ENCODE data around the gene SCO2.
A peak's percentile ranks its signal among the peaks of the same experiment; 100 is the strongest.

Gene SCO2

GRCh38 chr22:50507421-50507990, 17.9 kb downstream of the SCO2 start, which contains the start of gene LMF2:
Gene LMF2, minus strand, starts transcription at chr22:50507702. Its CDS starts 27 bp downstream, at chr22:50507675.
- Histone ChIP-seq H3K27me3 (ENCODE audit: insufficient read depth, low read length, poor library complexity) (no peaks in the 10 kb centered on the region), H3K27ac (ENCODE audit: low read length) (peak within 1 kb of the TSS; percentile 97), H3K36me3 (ENCODE audit: insufficient read depth, low read length) (peaks cover 49% of the 10 kb centered on the region), H2AFZ (ENCODE audit: low read depth, low read length) (peak within 1 kb of the TSS; percentile 98), H3K4me2 (ENCODE audit: insufficient read depth, low read length) (peak within 1 kb of the TSS; percentile 99), H3K79me2 (ENCODE audit: insufficient read depth, low read length) (peaks cover 72% of the 10 kb centered on the region), H3K9me3 (ENCODE audit: insufficient read depth, low read length, severe bottlenecking) (no peaks in the 10 kb centered on the region), H3K9ac (ENCODE audit: low read depth, low read length) (peak within 1 kb of the TSS; percentile 87), H3K4me1 (ENCODE audit: insufficient read depth, low read length) (peaks cover 51% of the 10 kb centered on the region), H3K4me3 (ENCODE audit: low read depth in 1 of 2, low read length in 2 of 2) (peak within 1 kb of the TSS; percentile 93 to 98), H4K20me1 (ENCODE audit: insufficient read depth, low read length) (peaks cover 29% of the 10 kb centered on the region)
- ATAC-seq (ENCODE audit: insufficient read depth, low read depth) (peak; percentile 78), DNase-seq (peak; percentile 93)
- TF ChIP-seq EZH2 (IDR thresholded peaks at IDR 0.05; ENCODE audit: borderline replicate concordance, low read depth, low read length, severe bottlenecking) (no peak), CTCF (IDR thresholded peaks at IDR 0.05; ENCODE audit: borderline replicate concordance, extremely low read depth, low read length, poor library complexity, severe bottlenecking) (no peak)

- Histone ChIP-seq H3K9me3 (ENCODE audit: insufficient read depth, low read length, severe bottlenecking) (no peaks in the 10 kb centered on the region), H4K20me1 (ENCODE audit: insufficient read depth, low read length) (peaks cover 24% of the 10 kb centered on the region), H3K79me2 (ENCODE audit: insufficient read depth, low read length) (peaks cover 65% of the 10 kb centered on the region), H2AFZ (ENCODE audit: low read depth, low read length) (peak overlapping the region; percentile 98), H3K4me2 (ENCODE audit: insufficient read depth, low read length) (peak overlapping the region; percentile 99), H3K4me1 (ENCODE audit: insufficient read depth, low read length) (peaks cover 46% of the 10 kb centered on the region), H3K4me3 (ENCODE audit: low read depth in 1 of 2, low read length in 2 of 2) (peak overlapping the region; percentile 93 to 98), H3K27ac (ENCODE audit: low read length) (peak overlapping the region; percentile 97), H3K27me3 (ENCODE audit: insufficient read depth, low read length, poor library complexity) (no peaks in the 10 kb centered on the region), H3K36me3 (ENCODE audit: insufficient read depth, low read length) (peaks cover 48% of the 10 kb centered on the region), H3K9ac (ENCODE audit: low read depth, low read length) (peak overlapping the region; percentile 87)
- ATAC-seq (ENCODE audit: insufficient read depth, low read depth), result peak; percentile 3; the same call in 2 of the 3 replicates
- peak; percentile 29 for DNase-seq
- TF ChIP-seq EZH2 (IDR thresholded peaks at IDR 0.05; ENCODE audit: borderline replicate concordance, low read depth, low read length, severe bottlenecking) (no peak), CTCF (IDR thresholded peaks at IDR 0.05; ENCODE audit: borderline replicate concordance, extremely low read depth, low read length, poor library complexity, severe bottlenecking) (no peak)
Measured at GRCh38 chr22:50506611-50507420, 18.6 kb downstream of the SCO2 start.

GRCh38 chr22:50505776-50506610, 19.4 kb downstream of the SCO2 start:
- DNase-seq (peak; percentile 30), ATAC-seq (ENCODE audit: insufficient read depth, low read depth) (no peak)
- no peak for TF ChIP-seq EZH2 (IDR thresholded peaks at IDR 0.05; ENCODE audit: borderline replicate concordance, low read depth, low read length, severe bottlenecking)
- TF ChIP-seq CTCF (IDR thresholded peaks at IDR 0.05; ENCODE audit: borderline replicate concordance, extremely low read depth, low read length, poor library complexity, severe bottlenecking), result no peak
- peaks cover 48% of the 10 kb centered on the region for H3K36me3 ChIP-seq (ENCODE audit: insufficient read depth, low read length)
- no peaks in the 10 kb centered on the region for H3K27me3 ChIP-seq (ENCODE audit: insufficient read depth, low read length, poor library complexity)
- H4K20me1 ChIP-seq (ENCODE audit: insufficient read depth, low read length), result peaks cover 24% of the 10 kb centered on the region
- H3K9me3 ChIP-seq (ENCODE audit: insufficient read depth, low read length, severe bottlenecking), result no peaks in the 10 kb centered on the region
- H2AFZ ChIP-seq (ENCODE audit: low read depth, low read length), result no peak overlapping the region
- peaks cover 60% of the 10 kb centered on the region for H3K79me2 ChIP-seq (ENCODE audit: insufficient read depth, low read length)
- H3K4me3 ChIP-seq (ENCODE audit: low read depth in 1 of 2, low read length in 2 of 2), result peak overlapping the region; percentile 93 to 98; a peak in 3 of 4 replicates
- H3K9ac ChIP-seq (ENCODE audit: low read depth, low read length), result peak overlapping the region; percentile 87
- H3K4me2 ChIP-seq (ENCODE audit: insufficient read depth, low read length), result peak overlapping the region; percentile 99
- H3K4me1 ChIP-seq (ENCODE audit: insufficient read depth, low read length), result peaks cover 46% of the 10 kb centered on the region
- peak overlapping the region; percentile 97 for H3K27ac ChIP-seq (ENCODE audit: low read length)

Measured in DND-41 (cell line).